HepG2 (cell line): ENCODE data around the gene AKAP6. TPM values are rescaled to one million over a fixed set of nuclear protein-coding genes. Genes with fewer than 3 reads are reported as not detected.

ENCODE experiments used
- GABPA ChIP-seq, 2 experiments: IDR thresholded peaks; 2 replicates each; pipeline ENCODE4 v1.6.1; 2011 to 2016; ENCODE audit warnings: low read depth in 2 of 2, low read length in 1 of 2, missing biosample characterization in 1 of 2, missing genetic modification characterization in 1 of 2
- JARID2 ChIP-seq: sonication (generic); formaldehyde crosslinking; IDR thresholded peaks from 2 replicates; pipeline ENCODE4 v1.8.1; 2023; ENCODE audit warnings: missing genetic modification reagents, inconsistent platforms; ENCODE audit not compliant: insufficient replicate concordance
- ZNF282 ChIP-seq: fragments of 450-650 bp; IDR thresholded peaks from 2 replicates; pipeline ENCODE4 v1.6.1; 2018; ENCODE audit not compliant: partially characterized antibody
- ZNF484 ChIP-seq: sonication (generic); formaldehyde crosslinking; IDR thresholded peaks from 2 replicates; pipeline ENCODE4 v1.5.1; 2020; ENCODE audit warnings: mild to moderate bottlenecking, low read depth, missing genetic modification reagents, borderline replicate concordance
- ZNF589 ChIP-seq: sonication (generic); formaldehyde crosslinking; conservative IDR thresholded peaks from 2 replicates; pipeline ENCODE4 v1.8.0; 2022; ENCODE audit warnings: mild to moderate bottlenecking, moderate library complexity, missing genetic modification reagents
- ZNF678 ChIP-seq: sonication (generic); formaldehyde crosslinking; IDR thresholded peaks from 2 replicates; pipeline ENCODE4 v1.4.0; 2020; ENCODE audit warnings: mild to moderate bottlenecking, missing genetic modification reagents
- ZNF768 ChIP-seq: sonication (generic); formaldehyde crosslinking; IDR thresholded peaks from 2 replicates; pipeline ENCODE4 v1.4.0; 2020; ENCODE audit warnings: missing genetic modification reagents
- polyA plus RNA-seq, 8 experiments: library from polyadenylated mRNA; depleted of rRNA in 3 of 8; stranded (reverse) in 7 of 8; unstranded in 1 of 8; fragments of >200 nt; fragmentation: Illumina TruSeq in 4 of 8; extraction: Trizol in 4 of 8; gene quantifications; 2 replicates each; pipeline versions ENCODE4 v1.2.1 to v1.2.3, GENCODE V29; 2011 to 2016; ENCODE audit warnings: low read depth in 4 of 8, missing spikeins in 1 of 8, mixed read lengths in 1 of 8; ENCODE audit not compliant: insufficient read depth in 1 of 8
- total RNA-seq, 5 experiments: library from RNA; depleted of rRNA; stranded (reverse); fragments of >200 nt; fragmentation: Illumina TruSeq; extraction: Trizol; gene quantifications; 2 replicates each; pipeline ENCODE4 v1.2.3, GENCODE V29; 2016; ENCODE audit warnings: low read depth in 1 of 5
- TF ChIP-seq, protein P1 (sequence below): sonication (generic); formaldehyde crosslinking; IDR thresholded peaks from 2 replicates; pipeline ENCODE4 v1.4.0; 2020; ENCODE audit warnings: missing genetic modification reagents
- TF ChIP-seq, protein P2 (sequence below): sonication (generic); formaldehyde crosslinking; IDR thresholded peaks from 2 replicates; pipeline ENCODE4 v1.5.0; 2020; ENCODE audit warnings: mild to moderate bottlenecking, missing genetic modification reagents, borderline replicate concordance
- TF ChIP-seq, protein P3 (sequence below): IDR thresholded peaks from 2 replicates; pipeline ENCODE4 v1.6.1; 2012; ENCODE audit warnings: low read depth, low read length, improper control_type of control experiment
- TF ChIP-seq, protein P4 (sequence below): sonication (generic); formaldehyde crosslinking; IDR thresholded peaks from 2 replicates; pipeline ENCODE4 v1.5.0; 2020; ENCODE audit warnings: missing genetic modification reagents, mild to moderate bottlenecking, borderline replicate concordance

AKAP6 gene
- total and polyA plus RNA-seq, 2 of the 13 experiments (the other 11 are each of a cell fraction or from before 2014, with no cell fraction given) = 1.4 TPM

DNA sequence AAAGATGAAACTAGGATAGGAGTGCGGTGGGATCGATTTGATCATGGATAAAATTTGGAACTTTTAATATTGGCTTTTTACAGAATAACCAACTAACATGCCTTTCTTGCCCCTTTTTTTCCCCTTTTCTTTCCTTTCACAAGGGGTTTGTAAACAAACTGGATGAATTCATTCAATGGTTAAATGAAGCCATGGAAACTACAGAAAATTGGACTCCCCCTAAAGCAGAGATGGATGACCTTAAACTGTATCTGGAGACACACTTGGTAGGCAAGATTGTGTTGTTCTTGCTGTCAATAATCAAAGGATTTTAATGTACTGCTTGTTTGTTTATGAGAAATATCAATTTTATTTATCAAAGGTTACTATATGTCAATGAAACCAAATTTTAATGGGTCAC lies 247.9 kb downstream of the AKAP6 start (continued):
- TF ChIP-seq, protein P1, sequence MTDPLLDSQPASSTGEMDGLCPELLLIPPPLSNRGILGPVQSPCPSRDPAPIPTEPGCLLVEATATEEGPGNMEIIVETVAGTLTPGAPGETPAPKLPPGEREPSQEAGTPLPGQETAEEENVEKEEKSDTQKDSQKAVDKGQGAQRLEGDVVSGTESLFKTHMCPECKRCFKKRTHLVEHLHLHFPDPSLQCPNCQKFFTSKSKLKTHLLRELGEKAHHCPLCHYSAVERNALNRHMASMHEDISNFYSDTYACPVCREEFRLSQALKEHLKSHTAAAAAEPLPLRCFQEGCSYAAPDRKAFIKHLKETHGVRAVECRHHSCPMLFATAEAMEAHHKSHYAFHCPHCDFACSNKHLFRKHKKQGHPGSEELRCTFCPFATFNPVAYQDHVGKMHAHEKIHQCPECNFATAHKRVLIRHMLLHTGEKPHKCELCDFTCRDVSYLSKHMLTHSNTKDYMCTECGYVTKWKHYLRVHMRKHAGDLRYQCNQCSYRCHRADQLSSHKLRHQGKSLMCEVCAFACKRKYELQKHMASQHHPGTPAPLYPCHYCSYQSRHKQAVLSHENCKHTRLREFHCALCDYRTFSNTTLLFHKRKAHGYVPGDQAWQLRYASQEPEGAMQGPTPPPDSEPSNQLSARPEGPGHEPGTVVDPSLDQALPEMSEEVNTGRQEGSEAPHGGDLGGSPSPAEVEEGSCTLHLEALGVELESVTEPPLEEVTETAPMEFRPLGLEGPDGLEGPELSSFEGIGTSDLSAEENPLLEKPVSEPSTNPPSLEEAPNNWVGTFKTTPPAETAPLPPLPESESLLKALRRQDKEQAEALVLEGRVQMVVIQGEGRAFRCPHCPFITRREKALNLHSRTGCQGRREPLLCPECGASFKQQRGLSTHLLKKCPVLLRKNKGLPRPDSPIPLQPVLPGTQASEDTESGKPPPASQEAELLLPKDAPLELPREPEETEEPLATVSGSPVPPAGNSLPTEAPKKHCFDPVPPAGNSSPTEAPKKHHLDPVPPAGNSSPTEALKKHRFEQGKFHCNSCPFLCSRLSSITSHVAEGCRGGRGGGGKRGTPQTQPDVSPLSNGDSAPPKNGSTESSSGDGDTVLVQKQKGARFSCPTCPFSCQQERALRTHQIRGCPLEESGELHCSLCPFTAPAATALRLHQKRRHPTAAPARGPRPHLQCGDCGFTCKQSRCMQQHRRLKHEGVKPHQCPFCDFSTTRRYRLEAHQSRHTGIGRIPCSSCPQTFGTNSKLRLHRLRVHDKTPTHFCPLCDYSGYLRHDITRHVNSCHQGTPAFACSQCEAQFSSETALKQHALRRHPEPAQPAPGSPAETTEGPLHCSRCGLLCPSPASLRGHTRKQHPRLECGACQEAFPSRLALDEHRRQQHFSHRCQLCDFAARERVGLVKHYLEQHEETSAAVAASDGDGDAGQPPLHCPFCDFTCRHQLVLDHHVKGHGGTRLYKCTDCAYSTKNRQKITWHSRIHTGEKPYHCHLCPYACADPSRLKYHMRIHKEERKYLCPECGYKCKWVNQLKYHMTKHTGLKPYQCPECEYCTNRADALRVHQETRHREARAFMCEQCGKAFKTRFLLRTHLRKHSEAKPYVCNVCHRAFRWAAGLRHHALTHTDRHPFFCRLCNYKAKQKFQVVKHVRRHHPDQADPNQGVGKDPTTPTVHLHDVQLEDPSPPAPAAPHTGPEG (CRISPR knock-in tag) = no peak
- TF ChIP-seq GABPA (IDR thresholded peaks at IDR 0.05; ENCODE audit: low read depth, low read length) (no peak), GABPA (CRISPR knock-in tag; IDR thresholded peaks at IDR 0.05; ENCODE audit: low read depth) (no peak), JARID2 (CRISPR knock-in tag) (no peak), ZNF678 (CRISPR knock-in tag) (no peak), ZNF589 (CRISPR knock-in tag) (no peak), ZNF768 (no peak), ZNF484 (CRISPR knock-in tag) (no peak), ZNF282 (no peak)
- TF ChIP-seq, protein P2, sequence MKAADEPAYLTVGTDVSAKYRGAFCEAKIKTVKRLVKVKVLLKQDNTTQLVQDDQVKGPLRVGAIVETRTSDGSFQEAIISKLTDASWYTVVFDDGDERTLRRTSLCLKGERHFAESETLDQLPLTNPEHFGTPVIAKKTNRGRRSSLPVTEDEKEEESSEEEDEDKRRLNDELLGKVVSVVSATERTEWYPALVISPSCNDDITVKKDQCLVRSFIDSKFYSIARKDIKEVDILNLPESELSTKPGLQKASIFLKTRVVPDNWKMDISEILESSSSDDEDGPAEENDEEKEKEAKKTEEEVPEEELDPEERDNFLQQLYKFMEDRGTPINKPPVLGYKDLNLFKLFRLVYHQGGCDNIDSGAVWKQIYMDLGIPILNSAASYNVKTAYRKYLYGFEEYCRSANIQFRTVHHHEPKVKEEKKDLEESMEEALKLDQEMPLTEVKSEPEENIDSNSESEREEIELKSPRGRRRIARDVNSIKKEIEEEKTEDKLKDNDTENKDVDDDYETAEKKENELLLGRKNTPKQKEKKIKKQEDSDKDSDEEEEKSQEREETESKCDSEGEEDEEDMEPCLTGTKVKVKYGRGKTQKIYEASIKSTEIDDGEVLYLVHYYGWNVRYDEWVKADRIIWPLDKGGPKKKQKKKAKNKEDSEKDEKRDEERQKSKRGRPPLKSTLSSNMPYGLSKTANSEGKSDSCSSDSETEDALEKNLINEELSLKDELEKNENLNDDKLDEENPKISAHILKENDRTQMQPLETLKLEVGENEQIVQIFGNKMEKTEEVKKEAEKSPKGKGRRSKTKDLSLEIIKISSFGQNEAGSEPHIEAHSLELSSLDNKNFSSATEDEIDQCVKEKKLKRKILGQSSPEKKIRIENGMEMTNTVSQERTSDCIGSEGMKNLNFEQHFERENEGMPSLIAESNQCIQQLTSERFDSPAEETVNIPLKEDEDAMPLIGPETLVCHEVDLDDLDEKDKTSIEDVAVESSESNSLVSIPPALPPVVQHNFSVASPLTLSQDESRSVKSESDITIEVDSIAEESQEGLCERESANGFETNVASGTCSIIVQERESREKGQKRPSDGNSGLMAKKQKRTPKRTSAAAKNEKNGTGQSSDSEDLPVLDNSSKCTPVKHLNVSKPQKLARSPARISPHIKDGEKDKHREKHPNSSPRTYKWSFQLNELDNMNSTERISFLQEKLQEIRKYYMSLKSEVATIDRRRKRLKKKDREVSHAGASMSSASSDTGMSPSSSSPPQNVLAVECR (CRISPR knock-in tag) = no peak
- TF ChIP-seq, protein P3, sequence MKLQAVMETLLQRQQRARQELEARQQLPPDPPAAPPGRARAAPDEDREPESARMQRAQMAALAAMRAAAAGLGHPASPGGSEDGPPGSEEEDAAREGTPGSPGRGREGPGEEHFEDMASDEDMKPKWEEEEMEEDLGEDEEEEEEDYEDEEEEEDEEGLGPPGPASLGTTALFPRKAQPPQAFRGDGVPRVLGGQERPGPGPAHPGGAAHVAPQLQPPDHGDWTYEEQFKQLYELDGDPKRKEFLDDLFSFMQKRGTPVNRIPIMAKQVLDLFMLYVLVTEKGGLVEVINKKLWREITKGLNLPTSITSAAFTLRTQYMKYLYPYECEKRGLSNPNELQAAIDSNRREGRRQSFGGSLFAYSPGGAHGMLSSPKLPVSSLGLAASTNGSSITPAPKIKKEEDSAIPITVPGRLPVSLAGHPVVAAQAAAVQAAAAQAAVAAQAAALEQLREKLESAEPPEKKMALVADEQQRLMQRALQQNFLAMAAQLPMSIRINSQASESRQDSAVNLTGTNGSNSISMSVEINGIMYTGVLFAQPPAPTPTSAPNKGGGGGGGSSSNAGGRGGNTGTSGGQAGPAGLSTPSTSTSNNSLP = no peak
- TF ChIP-seq, protein P4, sequence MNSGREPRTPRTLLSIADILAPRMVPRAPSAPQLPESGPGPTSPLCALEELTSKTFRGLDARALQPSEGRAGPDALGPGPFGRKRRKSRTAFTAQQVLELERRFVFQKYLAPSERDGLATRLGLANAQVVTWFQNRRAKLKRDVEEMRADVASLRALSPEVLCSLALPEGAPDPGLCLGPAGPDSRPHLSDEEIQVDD = no peak
